ENCODE measurements around the gene TTC16. TPM values are rescaled to one million over a fixed set of nuclear protein-coding genes. Genes with fewer than 3 reads are reported as not detected.
A peak's percentile ranks its signal among the peaks of the same experiment; 100 is the strongest.

Gene TTC16
- total and polyA plus RNA-seq, 8 donors: 0.08 to 0.12 TPM; not detected in 6

GRCh38 chr9:127722055-127722745 lies 6.3 kb downstream of the TTC16 start:
- WGBS, 5 donors: 64 to 76% (median 74%) methylated on average over 12 of the region's 12 CpGs
- H3K27me3 ChIP-seq: peaks cover 0 to 12% (median 0%) of the 10 kb centered on the region in 3 donors
- no peak for DNase-seq

DNA sequence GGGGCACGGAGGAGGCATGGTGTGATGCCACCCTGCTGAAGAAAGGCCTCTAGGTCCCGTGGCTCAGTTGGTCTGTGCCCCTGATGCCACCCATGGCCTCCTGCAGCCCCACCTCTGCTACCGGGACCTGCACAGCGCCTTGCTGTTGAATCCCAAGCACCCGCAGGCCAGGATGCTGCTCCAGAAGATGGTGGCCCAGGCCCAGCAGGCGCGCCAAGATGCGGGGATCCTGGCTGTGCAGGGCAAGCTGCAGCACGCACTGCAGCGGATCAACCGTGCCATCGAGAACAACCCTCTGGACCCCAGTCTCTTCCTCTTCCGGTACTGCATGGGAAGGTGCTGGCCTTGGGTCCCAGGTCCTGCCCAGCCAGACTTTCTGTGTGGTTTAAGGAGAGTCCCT lies 7.1 kb downstream of the TTC16 start:
- peaks cover 0 to 12% (median 0%) of the 10 kb centered on the region in 3 donors for H3K27me3 ChIP-seq
- no peaks in the 10 kb centered on the region for H3K36me3 ChIP-seq
- TF ChIP-seq POLR2AphosphoS5 (IDR thresholded peaks at IDR 0.05) (no peak), EP300 (IDR thresholded peaks at IDR 0.05) (no peak), POLR2A (IDR thresholded peaks at IDR 0.05) (no peak), CTCF (IDR thresholded peaks at IDR 0.05) (no peak)
- H3K27ac ChIP-seq: no peak overlapping the region
- WGBS, 5 donors: 73 to 95% (median 94%) methylated on average over 2 to 13 of the region's 13 CpGs
- intact Hi-C loops (cut with DNase I; ENCODE audit: low total_unique reads): no loop called here
- no peak overlapping the region for H3K4me3 ChIP-seq
- DNase-seq: no peak
- peaks cover 8 to 20% (median 16%) of the 10 kb centered on the region in 4 donors for H3K4me1 ChIP-seq
- H3K9me3 ChIP-seq: no peaks in the 10 kb centered on the region

More at GRCh38 chr9:127722055-127722745, 6.3 kb downstream of the TTC16 start:
- H3K9me3 ChIP-seq: no peaks in the 10 kb centered on the region
- H3K4me1 ChIP-seq: peaks cover 8 to 20% (median 16%) of the 10 kb centered on the region in 4 donors
- no peak for TF ChIP-seq POLR2AphosphoS5 (IDR thresholded peaks at IDR 0.05)
- TF ChIP-seq POLR2A (IDR thresholded peaks at IDR 0.05): no peak
- TF ChIP-seq CTCF (IDR thresholded peaks at IDR 0.05): no peak
- TF ChIP-seq EP300 (IDR thresholded peaks at IDR 0.05): no peak
- no peak overlapping the region for H3K4me3 ChIP-seq
- H3K27ac ChIP-seq: no peak overlapping the region
- intact Hi-C loops (cut with DNase I; ENCODE audit: low total_unique reads): no loop called here
- H3K36me3 ChIP-seq: no peaks in the 10 kb centered on the region

DNA sequence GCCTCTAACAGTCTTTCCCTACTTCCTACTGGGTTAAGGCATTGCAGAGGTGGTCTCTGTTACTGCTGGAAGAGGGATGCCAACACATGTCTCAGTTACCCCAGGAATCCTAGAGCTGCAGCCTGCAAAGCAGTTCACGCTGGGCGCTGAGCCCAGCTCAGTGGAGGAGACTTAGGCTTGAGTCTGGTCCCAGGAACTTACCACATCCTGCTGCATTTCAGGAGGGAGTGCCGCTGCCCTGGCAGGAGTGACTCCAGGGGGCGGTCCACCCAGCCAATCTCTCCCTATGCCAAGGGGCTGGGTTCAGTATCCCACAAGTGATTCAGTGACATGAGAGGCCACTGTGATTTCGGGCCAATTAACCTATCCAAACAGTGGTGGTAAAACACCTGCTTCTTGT lies 7.6 kb downstream of the TTC16 start:
- H3K4me1 ChIP-seq: peaks cover 8 to 20% (median 16%) of the 10 kb centered on the region in 4 donors
- no peak for TF ChIP-seq CTCF (IDR thresholded peaks at IDR 0.05)
- TF ChIP-seq POLR2AphosphoS5 (IDR thresholded peaks at IDR 0.05): no peak
- intact Hi-C loops (cut with DNase I; ENCODE audit: low total_unique reads): no loop called here
- no peak overlapping the region for H3K4me3 ChIP-seq
- WGBS, 5 donors: 25 to 56% (median 40%) methylated on average over 3 to 5 of the region's 5 CpGs
- peaks cover 0 to 12% (median 0%) of the 10 kb centered on the region in 3 donors for H3K27me3 ChIP-seq
- no peak overlapping the region for H3K27ac ChIP-seq
- no peaks in the 10 kb centered on the region for H3K36me3 ChIP-seq
- DNase-seq: peak in 1 of 2 donors; percentile 27
- no peaks in the 10 kb centered on the region for H3K9me3 ChIP-seq

- no peaks in the 10 kb centered on the region for H3K36me3 ChIP-seq
- peaks cover 8 to 20% (median 16%) of the 10 kb centered on the region in 4 donors for H3K4me1 ChIP-seq
- H3K4me3 ChIP-seq: no peak overlapping the region
- H3K27ac ChIP-seq: peak overlapping the region in 1 of 5 donors; percentile 24
- intact Hi-C loops (cut with DNase I; ENCODE audit: low total_unique reads): no loop called here
- H3K27me3 ChIP-seq: peaks cover 0 to 12% (median 0%) of the 10 kb centered on the region in 3 donors
- peak; percentile 59 to 68 for DNase-seq
- TF ChIP-seq POLR2A (IDR thresholded peaks at IDR 0.05) (no peak), POLR2AphosphoS5 (IDR thresholded peaks at IDR 0.05) (no peak), EP300 (IDR thresholded peaks at IDR 0.05) (no peak), CTCF (IDR thresholded peaks at IDR 0.05) (no peak)
- no peaks in the 10 kb centered on the region for H3K9me3 ChIP-seq
- WGBS, 5 donors: 28 to 46% (median 37%) methylated on average over 20 to 23 of the region's 23 CpGs
These were observed 8.1 kb downstream of the TTC16 start for GRCh38 chr9:127724012-127724411.
